Spleen (tissue), 11 donors: ENCODE data around the gene EXTL1. TPM values are rescaled to one million over a fixed set of nuclear protein-coding genes. Genes with fewer than 3 reads are reported as not detected.

Experiments
- DNase-seq: peaks from one replicate; pipeline ENCODE4 v3.0.0-alpha.2; 2020
- H3K27ac ChIP-seq, 8 donors: fragments of 200-600 bp; sonication (generic) in 7 of 8; 1 replicate in 4 of 8; 2 replicates in 4 of 8; pipeline versions ENCODE4 v1.5.0 to v1.8.0; 2016 to 2021; ENCODE audit warnings: inconsistent platforms in 4 of 8, mild to moderate bottlenecking in 4 of 8, moderate library complexity in 1 of 8
- H3K27me3 ChIP-seq, 7 donors: fragments of 200-600 bp; sonication (generic) in 6 of 7; replicated peaks in 1 of 7; 1 replicate in 4 of 7; 2 replicates in 3 of 7; pipeline versions ENCODE4 v1.5.0 to v1.8.0; 2016 to 2021; ENCODE audit warnings: inconsistent platforms in 3 of 7, mild to moderate bottlenecking in 1 of 7
- H3K36me3 ChIP-seq, 6 donors: fragments of 200-600 bp; sonication (generic) in 5 of 6; 1 replicate in 4 of 6; 2 replicates in 2 of 6; pipeline versions ENCODE4 v1.5.0 to v1.8.0; 2016 to 2021; ENCODE audit warnings: inconsistent platforms in 2 of 6
- H3K4me1 ChIP-seq, 6 donors: fragments of 200-600 bp; sonication (generic) in 5 of 6; 1 replicate in 3 of 6; 2 replicates in 3 of 6; pipeline versions ENCODE4 v1.5.0 to v1.8.0; 2016 to 2021; ENCODE audit warnings: inconsistent platforms in 3 of 6
- H3K4me3 ChIP-seq, 8 donors: fragments of 200-600 bp; sonication (generic) in 7 of 8; 1 replicate in 4 of 8; 2 replicates in 4 of 8; pipeline versions ENCODE4 v1.5.0 to v1.8.0; 2016 to 2021; ENCODE audit warnings: inconsistent platforms in 4 of 8, mild to moderate bottlenecking in 4 of 8, moderate library complexity in 2 of 8
- H3K9me3 ChIP-seq, 8 donors: fragments of 200-600 bp; sonication (generic) in 7 of 8; 1 replicate in 4 of 8; 2 replicates in 4 of 8; pipeline versions ENCODE4 v1.5.0 to v1.8.0; 2016 to 2021; ENCODE audit warnings: inconsistent platforms in 4 of 8
- CTCF ChIP-seq, 11 experiments: fragments of 200-600 bp in 7 of 11; fragments of 450-650 bp in 4 of 11; sonication (generic) in 4 of 11; IDR thresholded peaks in 8 of 11; conservative IDR thresholded peaks in 3 of 11; 1 replicate in 7 of 11; 2 replicates in 4 of 11; pipeline versions ENCODE4 v1.4.0 to v1.8.0; 2016 to 2021; ENCODE audit warnings: antibody characterized with exemption in 11 of 11, inconsistent platforms in 4 of 11, mild to moderate bottlenecking in 1 of 11
- POLR2A ChIP-seq, 3 donors: fragments of 450-650 bp; IDR thresholded peaks; one replicate each; pipeline ENCODE4 v1.5.1; 2017; ENCODE audit warnings: antibody characterized with exemption in 3 of 3, mild to moderate bottlenecking in 1 of 3
- POLR2AphosphoS5 ChIP-seq, 3 donors: sonication (generic); formaldehyde crosslinking; IDR thresholded peaks; one replicate each; pipeline ENCODE4 v1.5.1; 2017; ENCODE audit warnings: antibody characterized with exemption in 3 of 3
- WGBS, 5 donors: extraction: QIAGEN DNeasy Blood & Tissue Kit in 3 of 5; methylation state at CpG; one replicate each; pipeline versions ENCODE4 v1.1.5 to v1.1.7; 2013 to 2018; 5-methylcytosine and 5-hydroxymethylcytosine counted together
- intact Hi-C: fragments of 100-400 bp; cut with DNase I; formaldehyde crosslinking; loops from one replicate; pipeline ENCODE4 v1.15.0; 2023; ENCODE audit warnings: low total_unique reads
- polyA plus RNA-seq, 3 donors: library from polyadenylated mRNA; stranded (reverse); fragments of 200-250 nt; gene quantifications; one replicate each; pipeline ENCODE4 v1.2.1, GENCODE V29; 2013
- total RNA-seq, 7 donors: library from RNA; depleted of rRNA in 3 of 7; stranded (reverse); fragments of >200 nt in 3 of 7; fragmentation: NEBNext Ultra II Directional in 4 of 7; extraction: Animal tissue kit (Norgen Biotek cat#: 25700) in 4 of 7; gene quantifications; one replicate each; pipeline versions ENCODE4 v1.1.0 to v1.2.1, GENCODE V29; 2016 to 2021
- donor health status: healthy with polysubstance abuse.
- donor health status: DM: no; HTN: no; CAD: no; lungs with moderate emphysema.
- donor health status: DM: no; HTN: no; CAD: no.
- donor health status: Bipolar disorder and iron deficiency.
- donor health status: healthy.
- donor health status: DM: no; HTN: no; CAD: no.
- donor health status: DM: yes; HTN: yes; CAD: no.

EXTL1 gene
- total and polyA plus RNA-seq, 10 donors: 0.30 to 8.6 (median 3.6) TPM

- Histone ChIP-seq H3K27ac (no peak overlapping the region), H3K9me3 (no peaks in the 10 kb centered on the region), H3K27me3 (peaks cover 0 to 32% (median 0%) of the 10 kb centered on the region in 7 donors), H3K36me3 (no peaks in the 10 kb centered on the region), H3K4me3 (no peak overlapping the region), H3K4me1 (no peaks in the 10 kb centered on the region)
- intact Hi-C loops: no loop called here
- TF ChIP-seq POLR2A (IDR thresholded peaks at IDR 0.05) (no peak), POLR2AphosphoS5 (IDR thresholded peaks at IDR 0.05) (no peak), CTCF (IDR thresholded peaks at IDR 0.05 in 8 of 11, conservative IDR thresholded peaks at IDR 0.05 in 3 of 11) (no peak)
- no peak for DNase-seq
- WGBS, 5 donors: 71 to 77% (median 73%) methylated on average over 9 of the region's 9 CpGs
Observed at GRCh38 chr1:26079960-26080814, 58.6 kb downstream of the EXTL1 start.

- no peak overlapping the region for H3K27ac ChIP-seq
- no peaks in the 10 kb centered on the region for H3K9me3 ChIP-seq
- H3K27me3 ChIP-seq: peaks cover 0 to 31% (median 0%) of the 10 kb centered on the region in 7 donors
- 54 to 73% (median 57%) methylated on average over 8 of the region's 8 CpGs for WGBS, 5 donors
- no peak for TF ChIP-seq POLR2A (IDR thresholded peaks at IDR 0.05)
- TF ChIP-seq POLR2AphosphoS5 (IDR thresholded peaks at IDR 0.05): no peak
- no peak for TF ChIP-seq CTCF (IDR thresholded peaks at IDR 0.05 in 8 of 11, conservative IDR thresholded peaks at IDR 0.05 in 3 of 11)
- H3K4me1 ChIP-seq: no peaks in the 10 kb centered on the region
- no peak for DNase-seq
- no peaks in the 10 kb centered on the region for H3K36me3 ChIP-seq
- intact Hi-C loops: no loop called here
- H3K4me3 ChIP-seq: no peak overlapping the region
Observed at GRCh38 chr1:26081267-26082019, 59.9 kb downstream of the EXTL1 start.

- intact Hi-C loops: no loop called here
- no peak for DNase-seq
- Histone ChIP-seq H3K27me3 (peaks cover 0 to 30% (median 0%) of the 10 kb centered on the region in 7 donors), H3K4me3 (no peak overlapping the region), H3K27ac (no peak overlapping the region), H3K36me3 (no peaks in the 10 kb centered on the region), H3K4me1 (no peaks in the 10 kb centered on the region), H3K9me3 (no peaks in the 10 kb centered on the region)
- WGBS, 5 donors: 82 to 88% (median 83%) methylated on average over 3 of the region's 3 CpGs
- TF ChIP-seq CTCF (IDR thresholded peaks at IDR 0.05 in 8 of 11, conservative IDR thresholded peaks at IDR 0.05 in 3 of 11) (no peak), POLR2A (IDR thresholded peaks at IDR 0.05) (no peak), POLR2AphosphoS5 (IDR thresholded peaks at IDR 0.05) (no peak)
Observed at GRCh38 chr1:26082020-26082350, 60.4 kb downstream of the EXTL1 start.

GRCh38 chr1:26083208-26083607 is 61.6 kb downstream of the EXTL1 start:
- intact Hi-C loops: no loop called here
- no peak for TF ChIP-seq CTCF (IDR thresholded peaks at IDR 0.05 in 8 of 11, conservative IDR thresholded peaks at IDR 0.05 in 3 of 11)
- no peak for TF ChIP-seq POLR2AphosphoS5 (IDR thresholded peaks at IDR 0.05)
- no peak for TF ChIP-seq POLR2A (IDR thresholded peaks at IDR 0.05)
- H3K27me3 ChIP-seq: peaks cover 0 to 36% (median 0%) of the 10 kb centered on the region in 7 donors

More at GRCh38 chr1:26083208-26083607, 61.6 kb downstream of the EXTL1 start:
- Histone ChIP-seq H3K27ac (no peak overlapping the region), H3K4me1 (no peaks in the 10 kb centered on the region), H3K4me3 (no peak overlapping the region), H3K36me3 (no peaks in the 10 kb centered on the region), H3K9me3 (no peaks in the 10 kb centered on the region)
- no peak for DNase-seq
- 55 to 84% (median 71%) methylated on average over 4 to 5 of the region's 5 CpGs for WGBS, 5 donors
